Keratinocyte (primary cell): Measurements from ENCODE around the gene LARP4. TPM values are rescaled to one million over a fixed set of nuclear protein-coding genes. Genes with fewer than 3 reads are reported as not detected.
A peak's percentile ranks its signal among the peaks of the same experiment; 100 is the strongest.

Source experiments
- DNase-seq: peaks from one replicate; pipeline ENCODE4 v3.0.0-alpha.2; 2011; ENCODE audit warnings: low read depth, missing footprints, low spot score
- FAIRE-seq: peaks from 2 replicates; lab custom pipeline; 2011; peaks lifted over from hg19 to GRCh38; lab: Jason Lieb, UNC
- H2AFZ ChIP-seq: 2 replicates; pipeline ENCODE4 v1.6.0; 2012; ENCODE audit warnings: low read length, control low read depth, inconsistent platforms; ENCODE audit not compliant: control insufficient read depth
- H3K27ac ChIP-seq: 2 replicates; pipeline ENCODE4 v1.5.1; 2011; ENCODE audit warnings: low read length; ENCODE audit not compliant: control insufficient read depth, insufficient read depth
- H3K27me3 ChIP-seq: 3 replicates; pipeline ENCODE4 v1.6.0; 2011; ENCODE audit warnings: low read length; ENCODE audit not compliant: control insufficient read depth, insufficient read depth; ENCODE audit errors: extremely low read depth
- H3K36me3 ChIP-seq, 2 experiments: 2 replicates in 1 of 2; 3 replicates in 1 of 2; pipeline ENCODE4 v1.5.1; 2011; ENCODE audit warnings: low read length in 2 of 2, mild to moderate bottlenecking in 1 of 2; ENCODE audit not compliant: control insufficient read depth in 2 of 2, insufficient read depth in 2 of 2; ENCODE audit errors: extremely low read depth in 1 of 2
- H3K4me1 ChIP-seq: 3 replicates; pipeline ENCODE4 v1.5.1; 2011; ENCODE audit warnings: low read length; ENCODE audit not compliant: control insufficient read depth, insufficient read depth; ENCODE audit errors: extremely low read depth
- H3K4me2 ChIP-seq: 3 replicates; pipeline ENCODE4 v1.6.0; 2011; ENCODE audit warnings: low read depth, low read length; ENCODE audit not compliant: control insufficient read depth, insufficient read depth; ENCODE audit errors: extremely low read depth
- H3K4me3 ChIP-seq, 3 experiments: fragments of 200-600 bp in 1 of 3; sonication (generic) in 1 of 3; 2 replicates in 2 of 3; 3 replicates in 1 of 3; pipeline ENCODE4 v1.5.1; 2011 to 2016; ENCODE audit warnings: low read length in 3 of 3, mild to moderate bottlenecking in 3 of 3, control low read depth in 2 of 3, inconsistent platforms in 1 of 3, low read depth in 1 of 3, mixed read lengths in 1 of 3, mixed run types in 1 of 3, moderate library complexity in 1 of 3; ENCODE audit not compliant: control insufficient read depth in 2 of 3, insufficient read depth in 2 of 3; ENCODE audit errors: extremely low read depth in 1 of 3
- H3K79me2 ChIP-seq: 2 replicates; pipeline ENCODE4 v1.6.0; 2012; ENCODE audit warnings: low read length; ENCODE audit not compliant: control insufficient read depth, insufficient read depth
- H3K9ac ChIP-seq: 3 replicates; pipeline ENCODE4 v1.6.0; 2011; ENCODE audit warnings: low read length; ENCODE audit not compliant: control insufficient read depth, insufficient read depth; ENCODE audit errors: extremely low read depth
- H3K9me1 ChIP-seq: 3 replicates; pipeline ENCODE4 v1.6.0; 2011; ENCODE audit warnings: low read length; ENCODE audit not compliant: control insufficient read depth, insufficient read depth; ENCODE audit errors: extremely low read depth
- H3K9me3 ChIP-seq: 2 replicates; pipeline ENCODE4 v1.5.1; 2012; ENCODE audit warnings: low read depth, low read length; ENCODE audit not compliant: control insufficient read depth
- H4K20me1 ChIP-seq: 3 replicates; pipeline ENCODE4 v1.6.0; 2011; ENCODE audit warnings: low read length; ENCODE audit not compliant: control insufficient read depth, insufficient read depth; ENCODE audit errors: extremely low read depth
- CTCF ChIP-seq, 3 experiments: IDR thresholded peaks in 1 of 3; conservative IDR thresholded peaks in 1 of 3; optimal IDR thresholded peaks in 1 of 3; 2 replicates in 2 of 3; 3 replicates in 1 of 3; pipeline versions ENCODE3 to v1.5.1; 2011; ENCODE audit warnings: low read length in 3 of 3, mild to moderate bottlenecking in 3 of 3, moderate library complexity in 2 of 3, control low read depth in 1 of 3, inconsistent platforms in 1 of 3; ENCODE audit not compliant: insufficient read depth in 2 of 3; ENCODE audit errors: extremely low read depth in 1 of 3
- EZH2 ChIP-seq: IDR thresholded peaks from one replicate; pipeline ENCODE4 v1.6.1; 2012; ENCODE audit warnings: inconsistent platforms, mild to moderate bottlenecking, low read length, moderate library complexity
- dilution Hi-C: fragments of 300-500 bp; cut with MboI; formaldehyde crosslinking; loops from one replicate; pipeline ENCODE4 v1.7.0; 2020; ENCODE audit warnings: low sequenced_read_pairs; ENCODE audit not compliant: extremely low pct_ligation_motif_present
- polyA plus RNA-seq, 5 experiments: library from polyadenylated mRNA; depleted of rRNA in 3 of 5; stranded (reverse) in 3 of 5; stranded (forward) in 1 of 5; unstranded in 1 of 5; fragments of >200 nt; gene quantifications; 1 replicate in 1 of 5; 2 replicates in 3 of 5; 3 replicates in 1 of 5; pipeline versions ENCODE4 v1.2.1 to v1.2.3, GENCODE V29; 2011 to 2012; ENCODE audit warnings: missing spikeins in 2 of 5, low read depth in 1 of 5, low replicate concordance in 1 of 5

Gene LARP4
- polyA plus RNA-seq, 1 donor (not counting 4 experiments of a cell fraction or from before 2014, with no cell fraction given), result 33.2 TPM

- no peak overlapping the region for H3K4me2 ChIP-seq
- no peak overlapping the region for H2AFZ ChIP-seq
- H3K36me3 ChIP-seq, result no peaks in the 10 kb centered on the region
- H3K4me1 ChIP-seq, result peaks cover 8% of the 10 kb centered on the region
- no peak for TF ChIP-seq EZH2
- no peak for TF ChIP-seq CTCF (optimal IDR thresholded peaks at IDR 0.05 in 1 of 3, IDR thresholded peaks at IDR 0.05 in 1 of 3, conservative IDR thresholded peaks at IDR 0.05 in 1 of 3; ENCODE audit: extremely low read depth in 1 of 3, insufficient read depth in 2 of 3, low read length in 3 of 3)
- FAIRE-seq (no peak), DNase-seq (no peak)
- H3K27me3 ChIP-seq, result no peaks in the 10 kb centered on the region
- H3K9me3 ChIP-seq, result no peaks in the 10 kb centered on the region
- H3K9me1 ChIP-seq, result no peaks in the 10 kb centered on the region
- H4K20me1 ChIP-seq, result peaks cover 3% of the 10 kb centered on the region
- no peak overlapping the region for H3K4me3 ChIP-seq
- no peak overlapping the region for H3K27ac ChIP-seq
- peaks cover 32% of the 10 kb centered on the region for H3K79me2 ChIP-seq
- dilution Hi-C loops, result no loop called here
- H3K9ac ChIP-seq, result no peak overlapping the region
Measured at GRCh38 chr12:50398931-50399330, 1.8 kb upstream of the LARP4 start.

DNA sequence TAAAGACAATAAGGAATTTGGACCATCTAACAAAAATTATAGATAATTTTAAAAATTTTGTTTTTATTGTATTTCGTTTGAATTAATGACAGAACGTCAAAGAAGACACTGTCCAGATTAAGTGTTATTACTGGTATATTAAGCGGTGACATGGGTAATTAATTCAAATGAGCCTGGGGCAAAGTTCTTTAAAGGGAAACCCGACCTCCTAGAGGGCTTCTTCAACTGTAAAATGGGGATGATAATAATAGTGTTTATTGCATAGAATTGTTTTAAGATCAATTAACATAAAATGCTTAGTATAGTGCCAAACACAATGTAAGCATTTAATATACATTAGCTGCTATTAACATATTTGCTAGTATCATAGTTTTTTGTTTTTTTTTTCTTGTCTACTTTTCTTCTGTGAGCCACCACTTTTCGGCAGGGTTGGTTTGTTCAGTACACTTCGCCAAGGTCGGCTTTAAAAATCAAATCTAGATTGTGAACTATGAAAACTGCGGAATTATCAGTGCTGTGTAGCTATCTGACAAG lies 514 bp upstream of the LARP4 start:
- peak overlapping the region; percentile 81 for H3K9ac ChIP-seq
- H3K9me1 ChIP-seq, result no peaks in the 10 kb centered on the region
- no peaks in the 10 kb centered on the region for H3K27me3 ChIP-seq
- peaks cover 3% of the 10 kb centered on the region for H4K20me1 ChIP-seq
- H3K4me2 ChIP-seq, result peak overlapping the region; percentile 84
- peak overlapping the region; percentile 90 for H3K27ac ChIP-seq
- H3K4me1 ChIP-seq, result peaks cover 8% of the 10 kb centered on the region
- H2AFZ ChIP-seq, result peak overlapping the region; percentile 94
- H3K9me3 ChIP-seq, result no peaks in the 10 kb centered on the region
- H3K4me3 ChIP-seq, result peak overlapping the region; percentile 93 to 95 (median 93)
- peaks cover 45% of the 10 kb centered on the region for H3K79me2 ChIP-seq
- no peaks in the 10 kb centered on the region for H3K36me3 ChIP-seq
- DNase-seq (no peak), FAIRE-seq (no peak)
- dilution Hi-C loops, result no loop called here
- TF ChIP-seq EZH2 (no peak), CTCF (optimal IDR thresholded peaks at IDR 0.05 in 1 of 3, IDR thresholded peaks at IDR 0.05 in 1 of 3, conservative IDR thresholded peaks at IDR 0.05 in 1 of 3; ENCODE audit: extremely low read depth in 1 of 3, insufficient read depth in 2 of 3, low read length in 3 of 3) (no peak)
